ENCODE measurements around the gene ZNF429. TPM values are rescaled to one million over a fixed set of nuclear protein-coding genes. Genes with fewer than 3 reads are reported as not detected.

ZNF429 gene
- total RNA-seq, 1 donor from 2014 or later = 19.3 TPM

DNA sequence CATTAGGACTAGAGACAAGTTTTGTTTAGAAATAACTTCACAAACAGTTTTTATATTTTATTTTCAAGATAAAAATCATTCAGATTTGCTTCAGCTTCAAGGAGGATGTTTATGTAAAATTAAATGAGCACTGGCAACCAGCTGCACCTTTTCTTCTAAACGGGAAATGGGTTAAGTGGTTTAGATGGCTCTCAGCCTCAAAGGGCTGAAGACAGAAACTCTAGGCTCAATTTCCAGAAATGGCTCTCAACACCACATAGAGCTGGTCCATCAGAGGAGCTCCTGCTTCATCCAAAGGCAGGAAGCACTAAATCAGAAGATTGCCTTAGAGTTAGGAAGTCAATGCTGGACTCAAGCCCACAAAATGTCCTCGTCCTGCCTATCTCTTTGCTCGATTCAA lies 74.7 kb downstream of the ZNF429 start:
- TF ChIP-seq, protein P1, sequence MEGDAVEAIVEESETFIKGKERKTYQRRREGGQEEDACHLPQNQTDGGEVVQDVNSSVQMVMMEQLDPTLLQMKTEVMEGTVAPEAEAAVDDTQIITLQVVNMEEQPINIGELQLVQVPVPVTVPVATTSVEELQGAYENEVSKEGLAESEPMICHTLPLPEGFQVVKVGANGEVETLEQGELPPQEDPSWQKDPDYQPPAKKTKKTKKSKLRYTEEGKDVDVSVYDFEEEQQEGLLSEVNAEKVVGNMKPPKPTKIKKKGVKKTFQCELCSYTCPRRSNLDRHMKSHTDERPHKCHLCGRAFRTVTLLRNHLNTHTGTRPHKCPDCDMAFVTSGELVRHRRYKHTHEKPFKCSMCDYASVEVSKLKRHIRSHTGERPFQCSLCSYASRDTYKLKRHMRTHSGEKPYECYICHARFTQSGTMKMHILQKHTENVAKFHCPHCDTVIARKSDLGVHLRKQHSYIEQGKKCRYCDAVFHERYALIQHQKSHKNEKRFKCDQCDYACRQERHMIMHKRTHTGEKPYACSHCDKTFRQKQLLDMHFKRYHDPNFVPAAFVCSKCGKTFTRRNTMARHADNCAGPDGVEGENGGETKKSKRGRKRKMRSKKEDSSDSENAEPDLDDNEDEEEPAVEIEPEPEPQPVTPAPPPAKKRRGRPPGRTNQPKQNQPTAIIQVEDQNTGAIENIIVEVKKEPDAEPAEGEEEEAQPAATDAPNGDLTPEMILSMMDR (IDR thresholded peaks at IDR 0.05) = no peak
- no peak for DNase-seq
- intact Hi-C loops (cut with DNase I) = no loop called here
- Histone ChIP-seq H3K9me3 (no peaks in the 10 kb centered on the region), H3K4me1 (no peaks in the 10 kb centered on the region), H3K27me3 (ENCODE audit: low read depth) (peaks cover 9% of the 10 kb centered on the region), H3K4me3 (no peak overlapping the region), H3K36me3 (no peaks in the 10 kb centered on the region), H3K27ac (no peak overlapping the region)
- no peak for ATAC-seq

DNA sequence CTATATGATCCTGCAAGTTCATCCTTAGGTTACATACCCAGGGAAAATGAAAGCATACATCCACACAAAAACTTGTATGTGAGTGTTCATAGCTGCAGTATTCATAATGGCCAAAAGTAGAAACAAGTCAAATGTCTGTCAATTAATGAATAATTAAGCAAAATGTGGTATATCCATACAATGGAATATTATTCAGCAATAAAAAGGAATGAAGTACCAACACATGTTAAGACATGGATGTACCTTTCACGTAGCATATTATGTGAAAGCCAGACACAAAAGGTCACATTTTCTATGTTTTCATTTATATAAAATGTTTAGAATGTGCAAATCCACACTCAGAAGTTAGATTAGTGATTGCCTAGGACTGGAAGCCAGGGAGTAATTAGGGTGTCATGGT lies 75.4 kb downstream of the ZNF429 start:
- Histone ChIP-seq H3K4me3 (no peak overlapping the region), H3K36me3 (no peaks in the 10 kb centered on the region), H3K4me1 (no peaks in the 10 kb centered on the region), H3K9me3 (no peaks in the 10 kb centered on the region), H3K27me3 (ENCODE audit: low read depth) (peaks cover 16% of the 10 kb centered on the region), H3K27ac (no peak overlapping the region)
- TF ChIP-seq, protein P1 (IDR thresholded peaks at IDR 0.05) = no peak
- ATAC-seq (no peak), DNase-seq (no peak)
- intact Hi-C loops (cut with DNase I) = no loop called here

DNA sequence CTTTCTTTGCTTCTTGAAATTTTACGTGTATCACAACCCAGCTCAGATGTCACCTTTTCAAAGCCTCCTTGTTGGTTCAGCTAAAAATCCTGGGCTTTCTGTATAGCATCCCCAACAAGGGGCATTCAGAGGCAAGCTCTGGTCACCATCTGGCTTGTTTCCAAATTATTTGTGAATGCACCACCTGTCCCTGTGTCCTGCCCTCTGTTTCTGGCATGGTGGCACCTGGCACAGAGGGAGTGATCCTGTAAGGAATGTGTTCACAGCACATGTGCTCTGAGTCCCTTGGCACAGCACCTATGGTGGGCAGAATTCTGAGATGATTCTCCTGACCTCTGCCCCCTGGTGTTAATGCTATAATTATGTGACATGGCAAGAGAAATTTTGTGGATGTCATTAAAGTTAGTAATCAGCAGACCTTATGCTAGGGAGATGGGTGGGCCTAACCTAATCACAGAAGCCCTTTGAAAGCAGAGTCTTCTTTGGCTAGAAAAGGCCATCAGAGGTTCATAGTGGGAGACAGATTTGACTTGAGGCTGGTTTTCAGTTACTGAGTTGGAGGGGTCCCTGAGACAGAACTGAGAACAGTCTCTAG lies 76.3 kb downstream of the ZNF429 start:
- H3K27ac ChIP-seq = no peak overlapping the region
- H3K4me1 ChIP-seq = no peaks in the 10 kb centered on the region
- no peak overlapping the region for H3K4me3 ChIP-seq
- DNase-seq (no peak), ATAC-seq (no peak)
- H3K9me3 ChIP-seq = no peaks in the 10 kb centered on the region
- H3K27me3 ChIP-seq (ENCODE audit: low read depth) = peaks cover 24% of the 10 kb centered on the region
- H3K36me3 ChIP-seq = no peaks in the 10 kb centered on the region
- TF ChIP-seq, protein P1 (IDR thresholded peaks at IDR 0.05) = no peak
- intact Hi-C loops (cut with DNase I) = no loop called here

DNA sequence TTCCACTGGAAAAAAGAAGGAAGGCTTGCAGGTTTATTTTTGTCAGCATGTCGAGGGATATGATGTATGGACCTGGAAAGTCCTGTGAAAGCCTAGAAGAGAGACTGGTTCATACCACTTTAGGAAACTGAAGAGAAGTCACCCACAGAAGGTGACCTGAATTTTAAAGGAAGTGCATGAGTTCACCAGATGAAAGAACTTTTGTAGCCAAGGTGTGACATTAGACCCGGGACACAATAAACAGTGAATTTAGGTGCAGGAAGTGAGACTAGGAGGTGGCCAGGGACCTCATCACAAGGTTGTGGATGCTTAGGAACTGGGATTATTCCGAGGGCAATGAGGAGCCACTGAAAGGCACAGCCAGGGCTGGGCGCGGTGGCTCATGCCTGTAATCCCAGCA lies 79.1 kb downstream of the ZNF429 start:
- H3K4me1 ChIP-seq = no peaks in the 10 kb centered on the region
- H3K4me3 ChIP-seq = no peak overlapping the region
- DNase-seq (no peak), ATAC-seq (no peak)
- intact Hi-C loops (cut with DNase I) = no loop called here
- no peaks in the 10 kb centered on the region for H3K9me3 ChIP-seq
- TF ChIP-seq, protein P1 (IDR thresholded peaks at IDR 0.05) = no peak
- H3K36me3 ChIP-seq = no peaks in the 10 kb centered on the region
- H3K27me3 ChIP-seq (ENCODE audit: low read depth) = peaks cover 31% of the 10 kb centered on the region
- H3K27ac ChIP-seq = no peak overlapping the region

DNA sequence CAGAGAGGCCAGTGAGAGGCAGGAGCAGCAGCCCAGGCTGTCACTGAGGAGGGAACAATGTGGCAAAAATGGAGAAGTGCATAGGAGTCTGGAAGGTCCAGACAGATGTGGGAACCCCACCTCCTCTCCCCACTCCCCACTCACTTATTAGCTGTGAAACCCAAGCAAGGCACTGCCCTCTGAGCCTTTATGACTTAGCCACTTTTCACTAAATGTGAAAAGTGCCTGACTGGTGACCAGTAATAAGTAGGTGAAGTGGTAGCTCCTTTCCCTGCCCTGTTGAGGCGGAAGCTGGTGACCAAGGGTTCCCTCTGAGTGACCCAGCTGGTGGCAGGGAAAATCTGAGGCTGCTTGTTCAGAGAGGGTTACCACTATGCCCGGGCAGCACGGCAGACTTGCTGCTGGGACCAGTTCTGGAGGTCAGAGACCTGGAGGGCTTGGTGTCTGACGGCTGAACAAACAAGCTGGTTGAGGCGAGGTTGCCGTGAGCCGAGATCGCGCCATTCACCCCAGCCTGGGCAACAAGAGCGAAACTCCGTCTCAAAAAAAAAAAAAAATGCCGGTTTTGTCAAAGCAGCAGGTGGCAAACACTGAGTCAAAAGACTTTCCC lies 80.0 kb downstream of the ZNF429 start:
- intact Hi-C loops (cut with DNase I) = no loop called here
- no peak for DNase-seq
- H3K27me3 ChIP-seq (ENCODE audit: low read depth) = peaks cover 31% of the 10 kb centered on the region
- H3K27ac ChIP-seq = no peak overlapping the region
- ATAC-seq = no peak
- no peaks in the 10 kb centered on the region for H3K36me3 ChIP-seq
- H3K4me1 ChIP-seq = no peaks in the 10 kb centered on the region
- TF ChIP-seq, protein P1 (IDR thresholded peaks at IDR 0.05) = no peak
- peak overlapping the region; percentile 64 for H3K4me3 ChIP-seq
- no peaks in the 10 kb centered on the region for H3K9me3 ChIP-seq

Measured in lower lobe of right lung (tissue), 2 donors.